WERI-Rb-1 (cell line): ENCODE data around the gene FOXRED2.
A peak's percentile ranks its signal among the peaks of the same experiment; 100 is the strongest.

Source experiments
- DNase-seq: peaks from one replicate; pipeline ENCODE4 v3.0.0-alpha.2; 2020
- H3K27ac ChIP-seq: fragments of 250-450 bp; sonication (Bioruptor Pico); 2 replicates; pipeline ENCODE4 v1.5.1; 2020; ENCODE audit warnings: mild to moderate bottlenecking, moderate library complexity
- H3K27me3 ChIP-seq: fragments of 250-450 bp; sonication (Bioruptor Pico); 2 replicates; pipeline ENCODE4 v1.5.1; 2021; ENCODE audit warnings: mild to moderate bottlenecking, low read depth, moderate library complexity; ENCODE audit not compliant: insufficient read depth, severe bottlenecking
- H3K36me3 ChIP-seq: fragments of 250-450 bp; sonication (Bioruptor Pico); 2 replicates; pipeline ENCODE4 v1.5.1; 2020; ENCODE audit warnings: mild to moderate bottlenecking, moderate library complexity
- H3K4me3 ChIP-seq: 2 replicates; pipeline ENCODE4 v1.5.1; 2011; ENCODE audit warnings: low read depth, mild to moderate bottlenecking, control low read depth, low read length
- H3K9me3 ChIP-seq: fragments of 250-450 bp; sonication (Bioruptor Pico); 2 replicates; pipeline ENCODE4 v1.5.1; 2021; ENCODE audit warnings: mild to moderate bottlenecking, moderate library complexity; ENCODE audit not compliant: severe bottlenecking
- CTCF ChIP-seq: IDR thresholded peaks from 2 replicates; pipeline ENCODE4 v1.5.1; 2011; ENCODE audit warnings: low read depth, mild to moderate bottlenecking, control low read depth, inconsistent platforms, low read length

FOXRED2 gene

GRCh38 chr22:36471341-36471821, 35.5 kb downstream of the FOXRED2 start:
- TF ChIP-seq CTCF = no peak
- DNase-seq = no peak
- Histone ChIP-seq H3K27me3 (no peaks in the 10 kb centered on the region), H3K36me3 (peaks cover 28% of the 10 kb centered on the region), H3K9me3 (no peaks in the 10 kb centered on the region), H3K27ac (no peak overlapping the region), H3K4me3 (no peak overlapping the region)

GRCh38 chr22:36470994-36471331, 35.9 kb downstream of the FOXRED2 start:
- H3K36me3 ChIP-seq = peaks cover 24% of the 10 kb centered on the region
- no peaks in the 10 kb centered on the region for H3K9me3 ChIP-seq
- DNase-seq = no peak
- no peaks in the 10 kb centered on the region for H3K27me3 ChIP-seq
- H3K4me3 ChIP-seq = no peak overlapping the region
- H3K27ac ChIP-seq = no peak overlapping the region
- no peak for TF ChIP-seq CTCF

- Histone ChIP-seq H3K27ac (no peak overlapping the region), H3K36me3 (peaks cover 18% of the 10 kb centered on the region)
- TF ChIP-seq CTCF = peak; percentile 96
Observed at GRCh38 chr22:36470162-36470993, 36.5 kb downstream of the FOXRED2 start.

GRCh38 chr22:36469094-36469710, 37.6 kb downstream of the FOXRED2 start:
- H3K27ac ChIP-seq = no peak overlapping the region
- no peaks in the 10 kb centered on the region for H3K9me3 ChIP-seq
- no peak for TF ChIP-seq CTCF
- no peak overlapping the region for H3K4me3 ChIP-seq
- no peaks in the 10 kb centered on the region for H3K27me3 ChIP-seq
- DNase-seq = no peak
- H3K36me3 ChIP-seq = peaks cover 8% of the 10 kb centered on the region

More at GRCh38 chr22:36470162-36470993, 36.5 kb downstream of the FOXRED2 start:
- no peaks in the 10 kb centered on the region for H3K9me3 ChIP-seq
- no peaks in the 10 kb centered on the region for H3K27me3 ChIP-seq
- DNase-seq = peak; percentile 79
- H3K4me3 ChIP-seq = no peak overlapping the region

- Histone ChIP-seq H3K4me3 (no peak overlapping the region), H3K27ac (no peak overlapping the region), H3K9me3 (no peaks in the 10 kb centered on the region), H3K27me3 (no peaks in the 10 kb centered on the region), H3K36me3 (peaks cover 3% of the 10 kb centered on the region)
- TF ChIP-seq CTCF = no peak
- no peak for DNase-seq
Observed at GRCh38 chr22:36467946-36468345, 38.9 kb downstream of the FOXRED2 start.
